ENCODE data around the gene GZMM. TPM values are rescaled to one million over a fixed set of nuclear protein-coding genes. Genes with fewer than 3 reads are reported as not detected.

GZMM gene
- total RNA-seq, 1 experiment from 2014 or later, result 0.66 TPM

- H3K56ac ChIP-seq (ENCODE audit: insufficient read length, low read depth, low read length), result no peak overlapping the region
- peak; percentile 99 for TF ChIP-seq CTCF (conservative IDR thresholded peaks at IDR 0.05)
- H3K4ac ChIP-seq (ENCODE audit: low read depth, low read length), result no peak overlapping the region
- H3K79me2 ChIP-seq (ENCODE audit: insufficient read depth, low read length), result no peaks in the 10 kb centered on the region
- no peaks in the 10 kb centered on the region for H3K79me1 ChIP-seq (ENCODE audit: insufficient read depth, low read depth, low read length, poor library complexity, severe bottlenecking)
- H4K20me1 ChIP-seq (ENCODE audit: control insufficient read depth, insufficient read depth, insufficient read length), result peaks cover 2% of the 10 kb centered on the region
- peaks cover 8% of the 10 kb centered on the region for H3K23me2 ChIP-seq (ENCODE audit: insufficient read length, low read depth, low read length, poor library complexity, severe bottlenecking)
- H3K27ac ChIP-seq (ENCODE audit: insufficient read length, low read depth, low read length), result peak overlapping the region; percentile 56
- no peak overlapping the region for H3T11ph ChIP-seq (ENCODE audit: low read length)
- H3K27me3 Mint-ChIP-seq (ENCODE audit: low read depth), result peaks cover 20% of the 10 kb centered on the region
- no peaks in the 10 kb centered on the region for H3K9me3 ChIP-seq (ENCODE audit: control insufficient read depth, low read depth, low read length)
- no peak overlapping the region for H2BK12ac ChIP-seq (ENCODE audit: insufficient read length, low read depth, low read length)
- peak overlapping the region; percentile 17 for H4K5ac ChIP-seq (ENCODE audit: insufficient read length, low read depth, low read length)
- H2BK15ac ChIP-seq (ENCODE audit: low read depth, low read length), result no peak overlapping the region
- H3K4me1 ChIP-seq (ENCODE audit: insufficient read depth, low read length), result no peaks in the 10 kb centered on the region
- no peak overlapping the region for H2BK120ac ChIP-seq (ENCODE audit: low read depth, low read length, poor library complexity, severe bottlenecking)
- peak overlapping the region; percentile 80 for H3K4me2 ChIP-seq (ENCODE audit: insufficient read depth, insufficient read length, low read length)
- H3K27me3 ChIP-seq (ENCODE audit: insufficient read depth, low read length), result no peaks in the 10 kb centered on the region
- WGBS (ENCODE audit: extremely low coverage, insufficient read length, low lambda C conversion rate), result no CpG with 5 or more reads among the region's 48 CpGs
- peak overlapping the region; percentile 56 for H3K9ac ChIP-seq (ENCODE audit: extremely low read depth, insufficient read length, low read length)
- peak overlapping the region; percentile 99 to 100 (median 100) for H3K27ac Mint-ChIP-seq
- peak overlapping the region; percentile 74 to 94 for H3K4me3 Mint-ChIP-seq
- H3K4me1 Mint-ChIP-seq, result peaks cover 21 to 24% of the 10 kb centered on the region in 2 experiments
- no peak overlapping the region for H4K91ac ChIP-seq (ENCODE audit: insufficient read length, low read depth, low read length)
- peaks cover 5 to 7% of the 10 kb centered on the region in 2 experiments; a peak in 3 of 5 replicates for H3K9me3 Mint-ChIP-seq
- peak overlapping the region; percentile 84 for H3K14ac ChIP-seq (ENCODE audit: insufficient read depth, low read length)
- H2AK5ac ChIP-seq (ENCODE audit: insufficient read length, low read length), result no peak overlapping the region
- H3K36me3 Mint-ChIP-seq (ENCODE audit: insufficient read depth in 1 of 3, low read depth in 3 of 3), result peaks cover 10 to 16% (median 10%) of the 10 kb centered on the region in 3 experiments; a peak in 6 of 7 replicates
- H2AFZ ChIP-seq (ENCODE audit: low read length), result no peak overlapping the region
- peak overlapping the region; percentile 83 for H3K18ac ChIP-seq (ENCODE audit: insufficient read length, low read depth, low read length)
- no peak overlapping the region for H3K23ac ChIP-seq (ENCODE audit: insufficient read length, low read depth, low read length)
- peak; percentile 98 for DNase-seq
- H4K8ac ChIP-seq (replicated peaks; ENCODE audit: insufficient read length, low read depth, low read length), result no peak overlapping the region
- peak overlapping the region; percentile 66 for H2BK5ac ChIP-seq (ENCODE audit: insufficient read length, low read length)
- no peak overlapping the region for H2BK20ac ChIP-seq (ENCODE audit: low read depth, low read length, poor library complexity, severe bottlenecking)
Observed at GRCh38 chr19:506404-507285, 37.2 kb upstream of the GZMM start.
